Measurements from ENCODE around the gene CNTN6. TPM values are rescaled to one million over a fixed set of nuclear protein-coding genes. Genes with fewer than 3 reads are reported as not detected.

The CNTN6 gene
- total and polyA plus RNA-seq, 2 donors (not counting 1 experiment from before 2014, with no cell fraction given) = not detected

DNA sequence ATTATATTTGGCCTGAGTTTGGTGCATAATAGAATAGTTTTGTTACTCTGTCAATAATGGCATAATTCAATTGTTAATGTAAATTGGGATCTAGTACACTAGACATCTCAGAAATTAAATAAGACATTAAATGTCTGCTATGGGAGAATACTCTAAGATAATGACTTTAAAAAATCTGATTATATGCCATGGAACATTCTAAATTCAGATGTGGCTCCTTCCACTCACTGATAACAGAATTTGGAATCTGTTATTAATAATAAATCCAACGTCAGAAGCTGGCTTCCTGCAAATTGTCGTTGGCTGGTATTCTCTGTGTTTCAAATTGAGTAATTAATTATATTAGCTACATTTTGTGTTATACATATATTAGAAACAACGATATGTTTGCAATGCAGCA lies 258.1 kb downstream of the CNTN6 start:
- TF ChIP-seq, protein P1, sequence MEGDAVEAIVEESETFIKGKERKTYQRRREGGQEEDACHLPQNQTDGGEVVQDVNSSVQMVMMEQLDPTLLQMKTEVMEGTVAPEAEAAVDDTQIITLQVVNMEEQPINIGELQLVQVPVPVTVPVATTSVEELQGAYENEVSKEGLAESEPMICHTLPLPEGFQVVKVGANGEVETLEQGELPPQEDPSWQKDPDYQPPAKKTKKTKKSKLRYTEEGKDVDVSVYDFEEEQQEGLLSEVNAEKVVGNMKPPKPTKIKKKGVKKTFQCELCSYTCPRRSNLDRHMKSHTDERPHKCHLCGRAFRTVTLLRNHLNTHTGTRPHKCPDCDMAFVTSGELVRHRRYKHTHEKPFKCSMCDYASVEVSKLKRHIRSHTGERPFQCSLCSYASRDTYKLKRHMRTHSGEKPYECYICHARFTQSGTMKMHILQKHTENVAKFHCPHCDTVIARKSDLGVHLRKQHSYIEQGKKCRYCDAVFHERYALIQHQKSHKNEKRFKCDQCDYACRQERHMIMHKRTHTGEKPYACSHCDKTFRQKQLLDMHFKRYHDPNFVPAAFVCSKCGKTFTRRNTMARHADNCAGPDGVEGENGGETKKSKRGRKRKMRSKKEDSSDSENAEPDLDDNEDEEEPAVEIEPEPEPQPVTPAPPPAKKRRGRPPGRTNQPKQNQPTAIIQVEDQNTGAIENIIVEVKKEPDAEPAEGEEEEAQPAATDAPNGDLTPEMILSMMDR (IDR thresholded peaks at IDR 0.05) = no peak
- TF ChIP-seq EZH2 (IDR thresholded peaks at IDR 0.05; ENCODE audit: borderline replicate concordance, insufficient read depth, low read depth, low read length, poor library complexity, severe bottlenecking) = no peak
- H3K27ac Mint-ChIP-seq = no peak overlapping the region
- Histone ChIP-seq H3K27ac (ENCODE audit: low read length in 2 of 2) (no peak overlapping the region), H3K4me2 (replicated peaks; ENCODE audit: low read depth, low read length, poor library complexity, severe bottlenecking) (no peak overlapping the region), H3K4me3 (ENCODE audit: control extremely low read depth in 1 of 5, extremely low read depth in 1 of 5, insufficient read depth in 1 of 5, low read depth in 2 of 5, low read length in 4 of 5) (no peak overlapping the region), H3K79me2 (ENCODE audit: control insufficient read depth, insufficient read depth, low read length) (no peaks in the 10 kb centered on the region), H3K27me3 (replicated peaks in 1 of 4; ENCODE audit: control extremely low read depth in 1 of 4, control insufficient read depth in 3 of 4, insufficient read depth in 4 of 4, low read length in 3 of 4) (no peaks in the 10 kb centered on the region), H3K36me3 (replicated peaks in 1 of 2; ENCODE audit: control extremely low read depth in 1 of 2, control insufficient read depth in 1 of 2, extremely low read depth in 1 of 2, insufficient read depth in 2 of 2, low read length in 1 of 2) (no peaks in the 10 kb centered on the region), H3K4me1 (ENCODE audit: control insufficient read depth in 2 of 2, insufficient read depth in 2 of 2, low read length in 2 of 2) (no peaks in the 10 kb centered on the region), H2AFZ (ENCODE audit: insufficient read depth, low read depth, low read length, poor library complexity, severe bottlenecking) (no peak overlapping the region), H4K20me1 (ENCODE audit: control insufficient read depth, insufficient read depth, low read length, poor library complexity, severe bottlenecking) (no peaks in the 10 kb centered on the region), H3K9ac (ENCODE audit: low read length) (no peak overlapping the region), H3K9me3 (ENCODE audit: control extremely low read depth in 1 of 3, control insufficient read depth in 2 of 3, insufficient read depth in 1 of 3, low read length in 2 of 3) (no peaks in the 10 kb centered on the region)
- POLR2A ChIA-PET = no interaction called here
- H3K27me3 Mint-ChIP-seq = no peaks in the 10 kb centered on the region
- no peak for ATAC-seq (ENCODE audit: low read depth)
- DNase-seq = no peak
- H3K4me1 Mint-ChIP-seq = peaks cover 3% of the 10 kb centered on the region
- H3K9me3 Mint-ChIP-seq (ENCODE audit: insufficient read depth) = no peaks in the 10 kb centered on the region
- CTCF ChIA-PET = no interaction called here
- no CpG with 5 or more reads among the region's 3 CpGs for WGBS (ENCODE audit: insufficient coverage)
- intact Hi-C loops (cut with micrococcal nuclease) = no loop called here
- H3K4me3 Mint-ChIP-seq = no peak overlapping the region

DNA sequence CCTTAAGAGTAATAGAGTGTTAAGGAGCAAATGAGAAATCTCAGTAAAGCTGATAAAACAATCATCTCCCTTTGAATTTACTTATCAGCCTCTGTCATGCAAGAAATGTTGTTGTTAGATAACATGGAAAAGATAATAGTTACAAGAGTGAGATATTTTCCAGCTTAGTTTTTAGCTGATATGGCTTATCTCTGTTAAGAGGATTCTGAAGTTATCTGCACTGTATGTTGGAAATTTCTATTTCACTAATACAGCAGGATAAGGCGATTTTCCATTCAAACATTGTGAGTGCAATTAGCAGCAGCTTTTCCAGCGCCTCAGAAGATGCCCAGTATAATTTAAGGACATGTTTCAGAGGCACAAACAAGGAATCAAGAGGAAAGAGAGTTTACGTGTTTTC lies 262.9 kb downstream of the CNTN6 start:
- Histone ChIP-seq H3K9me3 (ENCODE audit: control extremely low read depth in 1 of 3, control insufficient read depth in 2 of 3, insufficient read depth in 1 of 3, low read length in 2 of 3) (peaks cover 0 to 2% (median 0%) of the 10 kb centered on the region in 3 donors), H3K79me2 (ENCODE audit: control insufficient read depth, insufficient read depth, low read length) (no peaks in the 10 kb centered on the region), H3K36me3 (replicated peaks in 1 of 2; ENCODE audit: control extremely low read depth in 1 of 2, control insufficient read depth in 1 of 2, extremely low read depth in 1 of 2, insufficient read depth in 2 of 2, low read length in 1 of 2) (no peaks in the 10 kb centered on the region), H3K4me1 (ENCODE audit: control insufficient read depth in 2 of 2, insufficient read depth in 2 of 2, low read length in 2 of 2) (no peaks in the 10 kb centered on the region), H3K9ac (ENCODE audit: low read length) (no peak overlapping the region), H3K27me3 (replicated peaks in 1 of 4; ENCODE audit: control extremely low read depth in 1 of 4, control insufficient read depth in 3 of 4, insufficient read depth in 4 of 4, low read length in 3 of 4) (no peaks in the 10 kb centered on the region), H2AFZ (ENCODE audit: insufficient read depth, low read depth, low read length, poor library complexity, severe bottlenecking) (no peak overlapping the region), H3K4me3 (ENCODE audit: control extremely low read depth in 1 of 5, extremely low read depth in 1 of 5, insufficient read depth in 1 of 5, low read depth in 2 of 5, low read length in 4 of 5) (no peak overlapping the region), H3K27ac (ENCODE audit: low read length in 2 of 2) (no peak overlapping the region), H4K20me1 (ENCODE audit: control insufficient read depth, insufficient read depth, low read length, poor library complexity, severe bottlenecking) (no peaks in the 10 kb centered on the region), H3K4me2 (replicated peaks; ENCODE audit: low read depth, low read length, poor library complexity, severe bottlenecking) (no peak overlapping the region)
- Mint-ChIP-seq H3K27ac (no peak overlapping the region), H3K4me3 (no peak overlapping the region), H3K27me3 (no peaks in the 10 kb centered on the region), H3K4me1 (no peaks in the 10 kb centered on the region), H3K9me3 (ENCODE audit: insufficient read depth) (no peaks in the 10 kb centered on the region)
- ATAC-seq (ENCODE audit: low read depth) (no peak), DNase-seq (no peak)
- WGBS (ENCODE audit: insufficient coverage) = no CpG with 5 or more reads among the region's 3 CpGs
- no peak for TF ChIP-seq EZH2 (IDR thresholded peaks at IDR 0.05; ENCODE audit: borderline replicate concordance, insufficient read depth, low read depth, low read length, poor library complexity, severe bottlenecking)
- TF ChIP-seq, protein P1 (IDR thresholded peaks at IDR 0.05) = no peak
- CTCF ChIA-PET = no interaction called here
- intact Hi-C loops (cut with micrococcal nuclease) = no loop called here
- POLR2A ChIA-PET = no interaction called here
